Fibroblast of lung (primary cell): ENCODE results near the gene PLCH2. TPM values are rescaled to one million over a fixed set of nuclear protein-coding genes. Genes with fewer than 3 reads are reported as not detected.

ENCODE experiments used
- DNase-seq, 2 donors: peaks; one replicate each; pipeline versions ENCODE4 v3.0.0 to v3.0.0-alpha.2; 2010; ENCODE audit warnings: low read depth in 2 of 2
- H2AFZ ChIP-seq: 2 replicates; pipeline ENCODE4 v1.5.1; 2012; ENCODE audit warnings: low read length, control low read depth, inconsistent platforms
- H3K27ac ChIP-seq: 2 replicates; pipeline ENCODE4 v1.5.1; 2011; ENCODE audit warnings: low read length, control low read depth; ENCODE audit not compliant: insufficient read depth
- H3K27me3 ChIP-seq: 2 replicates; pipeline ENCODE4 v1.5.1; 2011; ENCODE audit warnings: mild to moderate bottlenecking, low read length; ENCODE audit not compliant: control insufficient read depth, insufficient read depth
- H3K36me3 ChIP-seq: 2 replicates; pipeline ENCODE4 v1.5.1; 2011; ENCODE audit warnings: low read length; ENCODE audit not compliant: control insufficient read depth, insufficient read depth
- H3K4me1 ChIP-seq: 2 replicates; pipeline ENCODE4 v1.5.1; 2011; ENCODE audit warnings: low read length; ENCODE audit not compliant: control insufficient read depth, insufficient read depth; ENCODE audit errors: extremely low read depth
- H3K4me2 ChIP-seq: 2 replicates; pipeline ENCODE4 v1.5.1; 2011; ENCODE audit warnings: low read length, control low read depth; ENCODE audit not compliant: insufficient read depth; ENCODE audit errors: extremely low read depth
- H3K4me3 ChIP-seq, 4 experiments: fragments of 200-600 bp in 1 of 4; sonication (generic) in 1 of 4; replicated peaks in 1 of 4; 2 replicates each; pipeline ENCODE4 v1.5.1; 2011 to 2016; ENCODE audit warnings: low read length in 4 of 4, low read depth in 3 of 4, mild to moderate bottlenecking in 3 of 4, control low read depth in 2 of 4, inconsistent platforms in 1 of 4, mixed read lengths in 1 of 4; ENCODE audit not compliant: insufficient read depth in 1 of 4; ENCODE audit errors: control extremely low read depth in 1 of 4
- H3K79me2 ChIP-seq: 2 replicates; pipeline ENCODE4 v1.5.1; 2012; ENCODE audit warnings: mild to moderate bottlenecking, low read length, inconsistent platforms; ENCODE audit not compliant: control insufficient read depth, insufficient read depth
- H3K9ac ChIP-seq: 2 replicates; pipeline ENCODE4 v1.5.1; 2011; ENCODE audit warnings: mild to moderate bottlenecking, low read length, control low read depth; ENCODE audit not compliant: insufficient read depth
- H3K9me3 ChIP-seq: 2 replicates; pipeline ENCODE4 v1.5.1; 2012; ENCODE audit warnings: low read depth, low read length; ENCODE audit not compliant: control insufficient read depth, insufficient read depth
- H4K20me1 ChIP-seq: 2 replicates; pipeline ENCODE4 v1.5.1; 2011; ENCODE audit warnings: low read length; ENCODE audit not compliant: control insufficient read depth, insufficient read depth; ENCODE audit errors: extremely low read depth
- EZH2 ChIP-seq: IDR thresholded peaks from 2 replicates; pipeline ENCODE4 v1.5.1; 2012; ENCODE audit warnings: low read length, control low read depth, mild to moderate bottlenecking; ENCODE audit errors: missing control alignments
- polyA plus RNA-seq, 2 donors: library from polyadenylated mRNA; depleted of rRNA in 1 of 2; stranded (reverse) in 1 of 2; unstranded in 1 of 2; fragments of >200 nt; gene quantifications; 2 replicates each; pipeline ENCODE4 v1.2.1, GENCODE V29; 2011 to 2012; ENCODE audit warnings: missing spikeins in 1 of 2
- total RNA-seq: library from RNA; depleted of rRNA; stranded (reverse); fragments of >200 nt; gene quantifications from 2 replicates; pipeline ENCODE4 v1.2.1, GENCODE V29; 2014
- TF ChIP-seq, protein P1 (sequence below), 2 donors: IDR thresholded peaks in 1 of 2; conservative IDR thresholded peaks in 1 of 2; 1 replicate in 1 of 2; 2 replicates in 1 of 2; pipeline ENCODE4 v1.5.1; 2011 to 2012; ENCODE audit warnings: low read length in 2 of 2, control low read depth in 1 of 2, inconsistent platforms in 1 of 2, low read depth in 1 of 2, mild to moderate bottlenecking in 1 of 2

Gene PLCH2
- total and polyA plus RNA-seq, 2 donors (not counting 1 experiment from before 2014, with no cell fraction given) = 0.02 to 0.17 TPM

DNA sequence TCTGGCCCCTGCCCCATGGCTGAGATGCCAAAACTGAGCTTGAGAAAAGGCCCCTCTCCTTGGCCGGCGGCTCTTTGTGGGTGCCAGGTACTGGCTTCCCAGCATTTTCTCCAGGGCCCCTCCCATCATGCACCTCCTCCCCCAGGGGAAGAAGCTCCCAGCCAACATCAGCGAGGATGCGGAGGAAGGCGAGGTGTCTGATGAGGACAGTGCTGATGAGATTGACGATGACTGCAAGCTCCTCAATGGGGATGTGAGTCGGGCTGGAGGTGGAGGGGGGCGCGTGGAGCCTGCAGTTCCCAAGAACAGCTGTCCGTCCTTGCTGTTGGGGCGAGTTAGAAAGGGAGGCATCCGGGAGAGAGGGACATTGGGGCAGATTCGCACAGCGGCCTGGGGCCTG is 13.5 kb downstream of the PLCH2 start:
- Histone ChIP-seq H3K36me3 (no peaks in the 10 kb centered on the region), H3K4me2 (no peak overlapping the region), H3K27me3 (no peaks in the 10 kb centered on the region), H3K4me1 (no peaks in the 10 kb centered on the region), H4K20me1 (no peaks in the 10 kb centered on the region), H3K79me2 (no peaks in the 10 kb centered on the region), H3K27ac (no peak overlapping the region), H2AFZ (no peak overlapping the region), H3K9me3 (no peaks in the 10 kb centered on the region), H3K4me3 (no peak overlapping the region), H3K9ac (no peak overlapping the region)
- DNase-seq = no peak
- TF ChIP-seq, protein P1, sequence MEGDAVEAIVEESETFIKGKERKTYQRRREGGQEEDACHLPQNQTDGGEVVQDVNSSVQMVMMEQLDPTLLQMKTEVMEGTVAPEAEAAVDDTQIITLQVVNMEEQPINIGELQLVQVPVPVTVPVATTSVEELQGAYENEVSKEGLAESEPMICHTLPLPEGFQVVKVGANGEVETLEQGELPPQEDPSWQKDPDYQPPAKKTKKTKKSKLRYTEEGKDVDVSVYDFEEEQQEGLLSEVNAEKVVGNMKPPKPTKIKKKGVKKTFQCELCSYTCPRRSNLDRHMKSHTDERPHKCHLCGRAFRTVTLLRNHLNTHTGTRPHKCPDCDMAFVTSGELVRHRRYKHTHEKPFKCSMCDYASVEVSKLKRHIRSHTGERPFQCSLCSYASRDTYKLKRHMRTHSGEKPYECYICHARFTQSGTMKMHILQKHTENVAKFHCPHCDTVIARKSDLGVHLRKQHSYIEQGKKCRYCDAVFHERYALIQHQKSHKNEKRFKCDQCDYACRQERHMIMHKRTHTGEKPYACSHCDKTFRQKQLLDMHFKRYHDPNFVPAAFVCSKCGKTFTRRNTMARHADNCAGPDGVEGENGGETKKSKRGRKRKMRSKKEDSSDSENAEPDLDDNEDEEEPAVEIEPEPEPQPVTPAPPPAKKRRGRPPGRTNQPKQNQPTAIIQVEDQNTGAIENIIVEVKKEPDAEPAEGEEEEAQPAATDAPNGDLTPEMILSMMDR (conservative IDR thresholded peaks at IDR 0.05 in 1 of 2, IDR thresholded peaks at IDR 0.05 in 1 of 2; ENCODE audit: low read depth in 1 of 2, low read length in 2 of 2) = no peak
- TF ChIP-seq EZH2 = no peak

GRCh38 chr1:2492091-2492490 is 16.0 kb downstream of the PLCH2 start:
- no peak for DNase-seq
- Histone ChIP-seq H3K27me3 (no peaks in the 10 kb centered on the region), H3K4me1 (no peaks in the 10 kb centered on the region)

GRCh38 chr1:2493218-2493617 is 17.1 kb downstream of the PLCH2 start:
- H3K9me3 ChIP-seq = no peaks in the 10 kb centered on the region
- no peak overlapping the region for H3K4me2 ChIP-seq
- H3K27ac ChIP-seq = no peak overlapping the region
- no peaks in the 10 kb centered on the region for H3K36me3 ChIP-seq
- DNase-seq = no peak
- H3K4me1 ChIP-seq = no peaks in the 10 kb centered on the region
- no peaks in the 10 kb centered on the region for H3K27me3 ChIP-seq
- no peak overlapping the region for H2AFZ ChIP-seq
- TF ChIP-seq, protein P1 (conservative IDR thresholded peaks at IDR 0.05 in 1 of 2, IDR thresholded peaks at IDR 0.05 in 1 of 2; ENCODE audit: low read depth in 1 of 2, low read length in 2 of 2) = no peak
- TF ChIP-seq EZH2 = no peak
- no peak overlapping the region for H3K9ac ChIP-seq
- no peaks in the 10 kb centered on the region for H4K20me1 ChIP-seq
- H3K79me2 ChIP-seq = no peaks in the 10 kb centered on the region
- H3K4me3 ChIP-seq = no peak overlapping the region

More at GRCh38 chr1:2492091-2492490, 16.0 kb downstream of the PLCH2 start:
- H3K36me3 ChIP-seq = no peaks in the 10 kb centered on the region
- H3K4me3 ChIP-seq = no peak overlapping the region
- TF ChIP-seq, protein P1 (conservative IDR thresholded peaks at IDR 0.05 in 1 of 2, IDR thresholded peaks at IDR 0.05 in 1 of 2; ENCODE audit: low read depth in 1 of 2, low read length in 2 of 2) = no peak
- TF ChIP-seq EZH2 = no peak
- no peak overlapping the region for H2AFZ ChIP-seq
- no peaks in the 10 kb centered on the region for H3K9me3 ChIP-seq
- H3K27ac ChIP-seq = no peak overlapping the region
- H3K9ac ChIP-seq = no peak overlapping the region
- H3K79me2 ChIP-seq = no peaks in the 10 kb centered on the region
- H4K20me1 ChIP-seq = no peaks in the 10 kb centered on the region
- no peak overlapping the region for H3K4me2 ChIP-seq
